Cardiac muscle cell (in vitro differentiated cells and primary cell): ENCODE results near the gene FDXR. TPM values are rescaled to one million over a fixed set of nuclear protein-coding genes. Genes with fewer than 3 reads are reported as not detected.

Experiments used
- DNase-seq, 2 donors: peaks; one replicate each; pipeline versions ENCODE4 v3.0.0 to v3.0.0-alpha.2; 2010 to 2017; ENCODE audit warnings: low read depth in 1 of 2, low spot score in 1 of 2
- H3K27ac ChIP-seq: fragments of 200-600 bp; sonication (generic); 2 replicates; pipeline ENCODE4 v1.5.1; 2016
- H3K27me3 ChIP-seq: fragments of 200-600 bp; sonication (generic); 2 replicates; pipeline ENCODE4 v1.6.0; 2016; ENCODE audit warnings: control low read depth
- H3K36me3 ChIP-seq: fragments of 200-600 bp; sonication (generic); 2 replicates; pipeline ENCODE4 v1.5.1; 2016; ENCODE audit warnings: control low read depth
- H3K4me1 ChIP-seq: fragments of 200-600 bp; sonication (generic); 2 replicates; pipeline ENCODE4 v1.8.1; 2017; ENCODE audit warnings: low read depth, mild to moderate bottlenecking, mixed run types
- H3K4me3 ChIP-seq: fragments of 200-600 bp; sonication (generic); 2 replicates; pipeline ENCODE4 v1.5.1; 2016; ENCODE audit warnings: mild to moderate bottlenecking
- H3K9me3 ChIP-seq: fragments of 200-600 bp; sonication (generic); 2 replicates; pipeline ENCODE4 v1.5.1; 2017; ENCODE audit warnings: low read depth, mild to moderate bottlenecking, control low read depth
- CTCF ChIP-seq: IDR thresholded peaks from 2 replicates; pipeline ENCODE4 v1.5.1; 2012; ENCODE audit warnings: low read depth, mild to moderate bottlenecking, low read length
- polyA plus RNA-seq: library from polyadenylated mRNA; unstranded; fragments of >200 nt; fragmentation: Nextera tagmentation; extraction: Ambion mirVana; gene quantifications from 2 replicates; pipeline ENCODE4 v1.2.1, GENCODE V29; 2016
- total RNA-seq: library from RNA; depleted of rRNA; stranded (reverse); fragments of >200 nt; gene quantifications from 2 replicates; pipeline ENCODE4 v1.2.3, GENCODE V29; 2016

FDXR gene
- total and polyA plus RNA-seq, 2 experiments from 2014 or later = 44.6 to 49.9 TPM

GRCh38 chr17:74836191-74836590 lies 36.6 kb downstream of the FDXR start:
- no peak for DNase-seq
- TF ChIP-seq CTCF = no peak

GRCh38 chr17:74833501-74834377 lies 39.1 kb downstream of the FDXR start:
- Histone ChIP-seq H3K36me3 (no peaks in the 10 kb centered on the region), H3K4me1 (no peaks in the 10 kb centered on the region), H3K4me3 (no peak overlapping the region), H3K9me3 (no peaks in the 10 kb centered on the region), H3K27ac (no peak overlapping the region), H3K27me3 (no peaks in the 10 kb centered on the region)
- TF ChIP-seq CTCF = no peak
- no peak for DNase-seq

More at GRCh38 chr17:74836191-74836590, 36.6 kb downstream of the FDXR start:
- no peaks in the 10 kb centered on the region for H3K9me3 ChIP-seq
- no peaks in the 10 kb centered on the region for H3K36me3 ChIP-seq
- no peak overlapping the region for H3K27ac ChIP-seq
- H3K27me3 ChIP-seq = no peaks in the 10 kb centered on the region
- peaks cover 8% of the 10 kb centered on the region for H3K4me1 ChIP-seq
- H3K4me3 ChIP-seq = no peak overlapping the region

GRCh38 chr17:74832421-74832820 lies 40.4 kb downstream of the FDXR start:
- no peak overlapping the region for H3K27ac ChIP-seq
- no peaks in the 10 kb centered on the region for H3K4me1 ChIP-seq
- no peaks in the 10 kb centered on the region for H3K36me3 ChIP-seq
- H3K4me3 ChIP-seq = no peak overlapping the region
- DNase-seq = no peak
- no peaks in the 10 kb centered on the region for H3K27me3 ChIP-seq
- H3K9me3 ChIP-seq = no peaks in the 10 kb centered on the region
- no peak for TF ChIP-seq CTCF

- no peak for DNase-seq
- Histone ChIP-seq H3K4me3 (no peak overlapping the region), H3K9me3 (no peaks in the 10 kb centered on the region), H3K4me1 (no peaks in the 10 kb centered on the region), H3K27me3 (no peaks in the 10 kb centered on the region), H3K27ac (no peak overlapping the region), H3K36me3 (no peaks in the 10 kb centered on the region)
- TF ChIP-seq CTCF = no peak
Observed at GRCh38 chr17:74831444-74832146, 41.2 kb downstream of the FDXR start.

- Histone ChIP-seq H3K4me3 (no peak overlapping the region), H3K36me3 (no peaks in the 10 kb centered on the region), H3K9me3 (no peaks in the 10 kb centered on the region), H3K27ac (no peak overlapping the region), H3K4me1 (peaks cover under 1% of the 10 kb centered on the region), H3K27me3 (no peaks in the 10 kb centered on the region)
- no peak for DNase-seq
- no peak for TF ChIP-seq CTCF
Observed at GRCh38 chr17:74830861-74831260, 41.9 kb downstream of the FDXR start.
